Activated CD8-positive, alpha-beta memory T cell treated with anti-CD3 and anti-CD28 coated beads for 48 hours (primary cell): Measurements from ENCODE around the gene CES1.
"Not testable (repeated sequence)": the region's sequence is repeated elsewhere in the genome, so short reads cannot be mapped to it uniquely, and the experiment has no call there.

ENCODE experiments used
- DNase-seq, 3 experiments: peaks; one replicate each; pipeline ENCODE4 v3.0.0-alpha.2; 2020; ENCODE audit warnings: low read depth in 2 of 3, low spot score in 2 of 3

The CES1 gene

DNA sequence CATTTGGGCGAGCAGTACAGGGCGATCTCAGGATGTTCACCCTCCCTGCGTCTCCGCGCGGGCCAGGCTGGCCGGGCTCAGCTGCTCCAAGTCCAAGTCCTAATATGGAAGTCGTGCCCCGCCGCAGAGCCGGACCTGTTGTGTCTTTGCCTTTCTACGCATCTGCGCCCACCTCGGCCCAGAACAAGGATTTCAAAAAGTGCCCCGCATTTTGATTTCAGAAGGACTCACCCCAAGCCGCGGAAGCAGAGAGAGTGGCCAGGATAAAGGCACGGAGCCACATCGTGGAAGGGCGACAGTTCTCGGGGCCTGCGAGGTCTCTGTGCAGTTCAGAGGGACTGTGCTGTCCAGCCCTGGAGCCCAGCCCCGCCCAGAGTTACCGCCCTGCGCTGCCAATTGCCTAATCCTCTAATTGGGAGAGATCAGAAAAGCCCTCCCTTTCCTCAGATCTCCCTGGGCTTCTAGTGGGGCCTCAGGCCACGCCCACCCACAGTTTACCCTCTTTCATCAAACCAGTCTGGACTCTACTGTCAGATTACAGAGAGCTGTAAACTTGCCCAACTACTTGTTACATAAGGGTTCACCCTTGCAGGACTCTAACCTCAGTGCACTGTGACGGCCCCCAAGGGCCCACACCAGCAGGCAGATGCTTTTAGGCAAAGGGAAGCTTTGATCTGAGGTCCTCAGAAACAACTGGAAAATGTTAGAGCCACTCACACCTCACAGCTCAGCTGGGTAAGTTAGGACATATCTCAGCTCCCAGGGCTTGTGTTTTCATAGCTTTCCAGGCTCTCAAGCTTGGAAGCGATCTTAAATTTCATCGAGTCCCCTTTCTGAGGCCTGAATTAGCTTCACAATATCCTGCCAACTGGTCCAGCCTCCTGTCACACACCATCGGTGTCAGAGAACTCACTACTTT lies at the start of gene CES1:
Gene CES1, minus strand, starts transcription at position 324 of the 919 bp plus-strand sequence. Its CDS starts 41 bp downstream, at position 283.
- no peak for DNase-seq

DNA sequence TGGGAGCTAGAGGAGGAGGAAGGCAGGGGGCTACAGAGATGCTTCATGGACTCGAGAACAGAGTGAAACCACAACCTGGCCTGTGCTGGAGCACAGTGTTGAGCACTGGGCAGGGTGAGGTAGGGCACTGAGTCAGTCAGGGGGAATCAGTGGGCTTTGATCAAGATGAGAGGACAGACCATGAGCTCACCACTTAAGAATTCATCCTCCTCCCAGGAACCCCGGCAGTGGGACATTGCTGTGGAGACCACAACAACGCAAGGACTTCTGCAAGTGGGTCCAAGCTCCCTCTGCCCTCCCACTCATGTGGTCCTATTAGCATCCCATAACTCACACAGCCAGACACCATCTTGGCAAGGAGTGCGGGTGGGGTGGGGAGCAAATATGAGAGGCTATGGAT lies 44.0 kb upstream of the CES1 start:
- DNase-seq = no peak

DNA sequence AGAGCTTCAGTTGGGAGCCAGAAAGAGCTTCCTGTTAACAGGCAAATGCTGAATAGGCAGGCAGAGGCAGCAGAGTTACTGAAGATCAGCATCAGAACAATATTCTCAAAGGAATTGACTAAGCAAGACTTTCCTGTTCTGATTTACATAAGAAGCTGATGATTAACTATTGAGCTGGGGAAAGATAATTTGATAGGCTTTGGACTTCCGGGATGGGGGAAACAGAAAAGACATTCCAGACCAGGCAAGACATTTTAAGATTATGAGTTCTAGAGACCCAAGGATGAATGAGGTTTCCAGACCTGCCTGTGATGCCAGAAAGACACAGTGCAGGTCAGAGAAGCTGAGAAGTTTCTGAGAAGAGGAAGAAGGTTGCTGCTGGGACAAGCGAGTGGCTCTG lies 42.4 kb upstream of the CES1 start, which contains the start of gene CES5A:
Gene CES5A, minus strand, starts transcription at position 101 of the 400 bp plus-strand sequence. CDS start 152 bp downstream, outside the sequence.
- DNase-seq = no peak

DNA sequence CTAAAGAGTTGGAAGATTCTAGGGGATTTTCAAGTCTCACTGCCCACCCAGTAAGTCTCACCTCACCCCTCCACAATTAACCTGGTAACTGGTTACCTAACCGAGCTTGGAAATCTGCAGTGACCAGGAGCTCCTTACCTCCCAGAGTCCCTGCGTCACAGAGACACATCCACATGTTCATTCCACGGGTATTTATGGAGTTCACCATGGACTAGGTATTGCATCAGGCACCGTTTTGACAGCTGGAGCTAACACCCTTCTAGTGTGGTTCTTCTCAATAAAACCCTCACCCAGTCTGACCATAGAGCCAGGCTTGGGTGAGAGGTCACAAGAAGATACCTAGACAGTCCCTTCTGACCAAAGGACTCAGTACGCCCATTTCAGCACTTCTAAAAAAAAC lies 40.2 kb upstream of the CES1 start:
- DNase-seq = no peak

DNA sequence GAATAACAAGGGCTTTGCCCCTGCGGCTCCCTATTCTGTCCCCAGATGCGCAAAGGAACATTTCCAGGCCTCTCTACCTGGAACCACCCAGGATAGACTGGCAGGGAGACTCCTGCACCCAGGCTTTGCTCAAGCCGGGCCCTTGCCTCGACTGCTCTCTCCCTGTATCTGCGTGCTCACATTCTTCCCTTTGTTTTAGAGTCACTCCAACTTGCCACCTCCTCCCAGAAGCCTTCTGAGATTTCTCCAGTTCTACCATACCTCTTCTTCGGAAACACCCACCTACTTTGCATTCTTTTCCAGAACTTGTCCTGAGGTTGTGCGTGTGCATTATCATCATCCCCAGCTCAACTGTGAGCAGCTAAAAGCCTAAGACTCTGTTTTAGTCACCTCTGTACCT lies 39.2 kb upstream of the CES1 start:
- no peak for DNase-seq

DNA sequence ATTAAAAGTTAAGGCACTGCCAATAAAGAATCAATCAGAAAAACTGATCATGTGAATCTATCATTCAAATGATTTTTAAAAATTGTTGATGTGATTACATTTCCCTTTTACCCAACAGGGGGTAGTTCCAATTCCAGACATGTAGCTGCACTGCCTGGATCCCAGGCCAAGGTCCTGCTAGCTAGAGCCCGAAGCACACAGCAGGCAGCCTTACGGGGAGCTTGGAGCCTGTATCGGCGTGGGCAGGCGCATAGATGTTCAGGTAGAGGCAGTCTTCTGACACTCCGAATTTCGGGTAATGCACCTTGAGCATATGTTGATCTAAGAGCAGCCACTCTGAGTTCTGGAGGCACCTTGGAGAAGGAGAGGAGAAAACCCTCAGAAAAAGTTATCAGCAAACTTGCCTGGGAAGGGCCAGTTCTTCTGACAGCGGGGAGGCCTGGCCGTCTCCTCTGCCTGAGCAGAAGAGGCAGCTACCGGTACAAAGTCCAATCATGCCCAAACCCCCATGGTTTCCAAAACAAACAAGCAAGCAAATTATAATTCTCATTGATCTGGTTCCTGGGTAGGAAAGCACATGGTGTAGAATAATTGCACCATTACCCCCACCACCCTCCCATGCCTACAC lies 38.6 kb upstream of the CES1 start:
- DNase-seq = no peak

DNA sequence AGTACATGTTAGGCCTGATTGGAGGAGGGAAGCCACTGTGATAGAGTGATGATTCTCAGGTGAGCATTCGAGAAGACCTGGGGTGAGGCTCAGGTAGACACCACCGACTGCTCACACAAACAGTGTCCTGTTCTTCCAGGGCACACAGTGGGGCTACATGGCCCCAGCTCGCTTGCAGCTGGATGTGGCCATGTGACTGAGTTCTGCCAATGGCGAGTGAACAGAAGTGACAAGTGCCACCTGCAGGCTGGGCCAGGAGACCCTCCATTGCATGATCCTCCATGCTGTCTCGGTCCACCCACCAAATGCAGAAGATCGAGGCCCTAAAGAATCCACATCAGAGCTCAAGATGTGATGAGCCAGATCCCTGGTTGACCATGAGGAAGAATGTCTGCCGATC lies 36.1 kb upstream of the CES1 start:
- DNase-seq = no peak

DNA sequence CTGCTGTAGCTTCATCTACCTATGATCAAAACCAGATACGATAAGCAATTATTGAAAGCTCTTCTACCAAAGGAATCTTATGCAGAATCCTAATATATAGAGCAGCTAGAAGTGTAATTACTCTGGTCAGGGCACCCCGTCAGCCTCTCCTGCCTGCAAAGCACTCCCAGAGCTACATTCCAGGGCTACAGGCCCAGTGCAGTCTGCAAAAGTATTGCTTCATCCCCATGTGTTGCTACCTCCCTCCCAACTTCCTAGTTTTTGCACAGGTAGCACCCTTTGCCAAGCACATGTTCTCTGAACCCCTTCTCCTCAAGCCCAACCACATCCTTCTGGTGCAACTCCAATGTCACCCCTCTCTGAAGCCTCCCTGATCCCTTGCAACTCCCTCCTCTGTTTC lies 35.2 kb upstream of the CES1 start:
- DNase-seq = no peak

DNA sequence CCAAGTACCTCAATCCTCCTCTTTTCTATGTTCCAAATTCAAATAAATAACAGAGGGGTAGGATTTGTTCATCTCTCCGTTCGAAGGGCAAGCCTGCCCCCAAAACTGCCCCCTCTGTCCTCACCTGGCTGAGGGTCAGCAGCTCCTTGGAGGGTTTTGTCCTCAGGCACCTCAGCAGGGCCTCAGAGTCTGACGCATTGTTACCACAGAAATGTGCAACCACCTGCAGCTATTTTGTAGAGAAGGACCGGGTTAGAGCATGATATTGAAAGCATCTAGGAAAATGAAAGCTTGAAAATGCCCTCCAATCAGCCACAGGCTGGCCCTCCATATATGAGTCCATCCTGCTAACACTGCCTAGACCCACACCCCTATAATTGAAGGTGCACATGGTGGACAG lies 28.4 kb upstream of the CES1 start:
- no peak for DNase-seq

DNA sequence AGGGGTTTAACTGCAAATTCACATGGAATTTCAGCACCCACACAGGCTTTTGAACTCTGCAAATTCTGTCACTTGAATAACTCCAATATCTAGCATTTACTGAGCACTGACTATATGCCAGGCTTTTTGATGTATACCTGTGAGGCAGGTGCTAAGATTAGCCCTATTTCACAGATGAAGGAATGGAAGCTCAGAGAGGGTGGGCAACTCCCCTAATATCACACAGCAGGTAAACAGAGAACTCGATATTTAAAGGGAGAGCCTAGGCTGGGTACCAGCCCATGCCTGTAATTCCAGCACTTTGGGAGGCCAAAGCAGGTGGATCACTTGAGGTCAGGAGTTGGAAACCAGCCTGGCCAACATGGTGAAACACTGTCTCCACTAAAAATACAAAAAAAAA lies 24.8 kb upstream of the CES1 start:
- not testable (repeated sequence) for DNase-seq

DNA sequence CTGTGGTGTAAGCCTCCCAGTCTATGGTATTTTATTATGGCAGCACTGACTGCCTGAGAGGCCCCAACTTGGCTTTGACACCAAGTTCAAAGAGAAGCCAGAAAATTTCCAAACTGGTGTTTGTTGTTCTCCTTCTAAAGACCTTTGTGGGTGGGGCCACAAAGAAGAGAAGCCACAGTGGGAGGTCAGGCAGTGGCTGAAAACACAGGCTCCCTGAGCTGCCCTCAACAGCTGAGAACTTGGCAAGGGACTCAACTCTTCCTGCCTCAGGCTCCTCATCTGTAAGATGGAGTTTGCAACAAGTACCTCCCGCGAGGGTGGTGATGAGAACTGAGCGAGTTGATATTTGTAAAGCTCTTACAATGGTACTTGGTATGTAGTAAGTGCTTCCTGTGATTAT lies 24.1 kb upstream of the CES1 start:
- no peak for DNase-seq

DNA sequence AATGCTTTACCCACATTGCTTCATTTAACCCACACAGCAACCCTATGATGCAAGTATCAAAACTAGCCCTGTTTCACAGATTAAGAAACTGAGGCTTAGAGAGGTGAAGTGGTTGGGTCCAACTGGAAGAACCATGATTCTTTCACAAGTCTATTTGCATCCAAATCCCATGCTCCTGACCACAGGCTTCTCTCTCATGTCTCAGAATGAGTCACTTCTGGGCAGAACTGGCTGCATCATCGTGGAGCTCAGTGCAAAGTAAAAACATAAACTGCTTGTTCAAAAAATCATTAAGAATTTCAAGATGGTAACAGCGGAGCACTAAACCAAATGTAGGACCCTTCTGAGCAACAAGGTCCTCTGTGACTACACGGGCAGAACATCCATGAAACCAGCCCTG lies 20.2 kb upstream of the CES1 start:
- no peak for DNase-seq

DNA sequence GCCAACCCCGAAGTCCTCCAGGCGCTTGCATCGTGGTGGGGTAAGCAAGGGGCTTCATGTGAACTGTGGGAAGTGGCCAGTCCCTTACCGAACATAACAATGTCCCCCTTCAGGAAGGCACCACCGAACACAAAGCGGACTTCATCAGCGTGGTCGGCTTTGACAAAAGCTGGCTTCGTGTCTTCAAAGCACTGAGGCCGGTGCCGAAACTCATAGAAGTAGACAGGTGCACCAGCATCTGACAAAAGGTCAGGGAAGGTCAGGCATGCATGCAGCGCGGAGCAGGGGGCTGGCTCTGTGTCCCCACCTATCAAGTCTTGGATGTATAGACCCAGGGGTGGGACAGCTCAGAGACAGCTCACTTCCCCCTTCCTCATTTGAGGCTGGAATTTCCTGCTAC lies 16.6 kb upstream of the CES1 start:
- DNase-seq = no peak

DNA sequence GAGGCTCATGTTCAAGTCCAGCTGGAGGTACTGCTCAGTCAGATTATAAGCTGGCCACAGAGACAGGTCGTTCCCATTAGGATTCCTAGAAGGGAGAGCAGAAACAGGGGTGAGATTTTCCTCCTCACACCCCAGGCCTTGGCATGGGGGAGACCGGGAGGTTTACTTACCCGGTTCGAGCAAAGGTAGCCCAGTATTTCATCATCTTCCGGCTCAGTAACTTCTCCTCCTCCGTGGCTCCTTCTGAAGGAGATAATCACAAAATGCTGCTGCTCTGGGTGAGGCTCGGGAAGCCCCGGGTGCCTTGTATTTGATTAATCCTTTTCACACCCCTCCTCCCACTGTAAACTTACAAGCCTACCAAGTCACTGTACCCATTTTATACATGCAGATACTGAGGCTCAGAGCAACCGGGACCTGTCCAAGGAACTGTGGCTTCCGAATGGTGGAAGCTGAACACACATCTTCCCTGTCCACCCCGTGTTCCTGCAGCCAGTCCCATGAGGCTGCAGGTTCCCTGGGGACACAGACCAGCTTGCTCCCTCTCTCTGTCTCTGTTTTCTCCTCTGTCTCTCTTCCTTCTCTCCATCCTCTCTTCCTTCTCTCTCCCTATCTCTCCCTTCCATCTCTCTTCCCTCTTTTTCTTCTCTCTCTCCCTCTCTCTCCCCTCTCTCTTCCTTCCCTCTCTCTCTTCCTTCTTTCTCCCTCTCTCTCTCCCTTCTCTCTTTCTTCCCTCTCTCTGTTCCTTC lies 13.9 kb upstream of the CES1 start:
- no peak for DNase-seq

DNA sequence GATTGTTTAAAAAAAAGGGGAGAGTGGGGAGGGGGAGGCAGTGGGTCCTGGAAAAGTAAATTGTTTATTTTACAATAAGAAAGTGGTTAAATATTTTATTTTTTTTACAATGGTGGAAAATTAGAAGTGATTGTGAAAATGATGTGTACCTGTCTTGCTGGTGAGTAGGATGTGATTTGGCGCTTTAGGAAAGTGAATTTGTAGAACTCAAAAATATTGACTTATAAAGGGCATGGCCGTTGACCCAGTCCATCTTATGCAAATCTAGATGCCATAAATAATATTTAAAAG lies 10.2 kb upstream of the CES1 start:
- no peak for DNase-seq

DNA sequence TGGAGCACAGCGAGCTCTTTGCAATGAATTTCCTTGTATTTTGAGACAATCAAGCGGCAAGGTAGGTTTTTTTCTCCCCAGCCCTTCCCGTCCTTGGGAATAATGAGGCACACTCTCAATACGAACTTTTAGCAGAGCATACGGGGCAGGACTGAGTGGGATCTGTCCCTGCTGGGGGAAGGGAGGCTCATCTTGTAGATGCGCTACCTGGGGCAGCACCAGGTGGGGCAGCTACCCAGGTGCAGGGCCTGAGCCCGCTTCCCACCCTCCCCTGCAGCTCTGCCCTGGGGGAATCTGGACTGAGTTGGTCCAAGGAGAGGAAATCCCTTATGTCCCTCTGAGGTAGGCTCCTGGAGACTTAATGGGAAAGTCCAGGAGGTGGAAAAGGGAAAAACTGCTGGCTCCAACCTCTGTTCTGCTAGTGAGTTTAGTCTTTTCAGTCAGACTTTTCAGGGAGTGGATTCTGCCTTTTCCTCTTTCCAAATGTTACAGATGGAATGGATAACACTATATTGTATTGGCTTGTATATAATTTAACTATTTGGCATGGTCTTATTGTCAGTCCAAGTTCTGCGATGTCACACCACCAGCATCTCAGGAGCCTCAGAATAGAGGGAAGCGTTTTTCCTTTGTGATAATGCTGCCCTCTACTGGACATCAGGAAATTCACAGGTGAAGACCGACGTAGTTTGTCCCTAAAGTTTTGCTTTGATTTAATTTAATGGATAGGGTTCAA lies 9.6 kb upstream of the CES1 start:
- no peak for DNase-seq

DNA sequence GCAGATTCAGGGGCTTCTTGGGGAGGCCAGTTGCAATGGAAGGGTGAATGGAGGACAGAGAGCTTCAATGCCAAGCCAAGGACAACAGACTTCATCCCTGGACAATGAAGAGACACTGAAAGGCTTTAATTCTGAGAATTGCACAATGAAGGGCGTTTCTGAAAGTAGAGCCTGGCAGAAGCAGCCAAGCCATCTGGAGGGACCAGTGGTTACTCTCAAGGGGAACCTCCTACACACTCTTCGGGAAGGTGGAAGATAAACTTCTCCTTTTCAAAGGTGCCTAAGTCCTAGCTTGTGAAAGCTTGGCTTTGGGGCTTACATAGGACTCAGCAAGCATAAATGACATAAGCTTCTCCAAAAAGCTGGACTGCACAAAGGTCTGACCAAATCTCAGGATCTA lies 6.2 kb upstream of the CES1 start:
- DNase-seq = no peak

DNA sequence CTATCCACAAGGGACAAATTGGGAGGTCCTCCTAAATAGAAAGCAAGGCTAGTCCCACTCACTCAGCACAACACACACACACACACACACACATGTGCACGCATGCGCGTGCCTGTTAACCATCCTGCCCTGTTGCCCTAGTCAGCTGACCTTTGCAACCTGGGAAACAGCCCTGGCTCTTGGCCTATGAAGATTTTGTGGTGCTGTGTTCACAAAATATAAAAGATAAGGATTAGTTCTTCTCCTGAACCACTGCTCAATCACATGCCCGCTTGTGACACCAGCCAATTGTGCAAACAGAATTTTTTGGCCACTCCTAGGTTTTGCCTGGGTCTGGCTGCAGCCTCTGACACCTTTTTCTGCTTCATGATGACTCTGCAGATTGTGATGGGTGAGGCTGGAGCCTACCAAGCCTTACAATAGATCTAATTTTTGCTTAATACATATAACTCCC lies 3.3 kb upstream of the CES1 start:
- no peak for DNase-seq

DNA sequence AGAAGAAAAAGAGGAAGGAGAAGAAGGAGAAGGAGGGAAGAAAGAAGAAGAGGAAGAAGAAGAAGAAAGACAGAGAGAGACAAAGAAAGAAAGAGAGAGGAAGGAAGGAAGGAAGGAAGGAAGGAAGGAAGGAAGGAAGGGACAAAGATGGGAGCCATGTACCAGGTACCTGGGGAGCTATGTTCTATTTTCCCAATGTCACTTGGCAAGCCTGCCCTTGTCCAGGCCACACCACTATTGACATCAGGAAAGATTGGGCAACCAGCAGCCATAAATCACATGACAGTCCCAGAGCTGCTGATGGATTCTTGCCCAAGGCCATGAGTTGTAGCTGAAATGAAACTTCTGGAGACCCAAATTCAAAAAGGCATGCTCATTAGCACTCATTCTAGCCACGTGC lies 2.7 kb upstream of the CES1 start:
- no peak for DNase-seq

DNA sequence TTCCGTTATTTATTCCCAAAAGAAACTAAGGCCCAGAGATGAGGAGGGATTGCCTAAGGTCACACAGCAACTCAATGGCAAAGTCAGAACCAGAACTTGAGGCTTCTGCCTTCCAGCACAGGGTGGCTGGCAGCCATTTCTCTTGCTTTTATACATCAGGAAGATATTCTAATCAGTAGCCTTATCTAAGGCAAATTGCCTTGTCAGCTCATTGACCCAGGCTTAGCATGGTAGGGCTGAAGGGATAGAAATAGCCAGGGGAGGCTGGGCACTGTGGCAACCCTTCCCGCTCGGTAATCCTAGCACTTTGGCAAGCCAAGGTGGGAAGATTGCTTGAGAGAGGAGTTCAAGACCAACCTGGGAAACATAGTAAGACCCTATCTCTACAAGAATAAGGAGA lies 2.3 kb upstream of the CES1 start:
- not testable (repeated sequence) for DNase-seq

DNA sequence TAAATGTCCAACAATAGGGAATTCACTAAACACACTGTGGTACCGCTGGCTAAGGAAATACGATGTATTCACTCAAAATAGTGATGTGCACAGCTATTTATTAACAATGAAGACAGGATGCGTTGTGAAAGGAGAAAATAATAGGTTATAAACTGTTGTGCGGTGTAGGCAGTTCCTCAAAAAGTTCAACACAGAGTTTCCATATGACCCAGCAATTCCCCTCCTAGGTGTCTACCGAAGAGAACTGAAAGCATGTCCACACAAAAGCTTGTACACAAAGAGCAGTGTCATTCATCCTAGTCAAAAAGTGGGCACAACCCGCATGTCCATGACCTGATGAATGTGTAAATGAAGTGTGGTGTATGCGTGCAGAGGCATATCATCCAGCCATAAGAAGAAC lies 1.2 kb upstream of the CES1 start:
- no peak for DNase-seq
